ENCODE measurements around the gene SEMG2. TPM values are rescaled to one million over a fixed set of nuclear protein-coding genes. Genes with fewer than 3 reads are reported as not detected.

The SEMG2 gene
- total RNA-seq, 4 donors from 2014 or later = not detected

Other genes starting within 250 kb of the SEMG2 start
- gene KCNS1, start 120.2 kb upstream of the SEMG2 start, total RNA-seq = 1 to 10 TPM in 2 of 4 donors, under 1 TPM in 2; 0.84 to 2.3 (median 1.3) TPM
- gene WFDC5, start 106.2 kb upstream of the SEMG2 start, total RNA-seq = 100 to 1,000 TPM; 340 to 533 (median 389) TPM
- gene WFDC12, start 96.9 kb upstream of the SEMG2 start, total RNA-seq = 10 to 100 TPM in 2 of 4 donors, 1 to 10 TPM in 2; 5.0 to 13.5 (median 9.4) TPM
- 10 to 100 TPM in 1 of 4 donors, 1 to 10 TPM in 2, under 1 TPM in 1; 0.76 to 62.6 (median 5.2) TPM for gene PI3, start 46.5 kb upstream of the SEMG2 start, total RNA-seq
- under 1 TPM in 1 of 4 donors, not detected in 3; 0.34 TPM for gene SEMG1, start 14.3 kb upstream of the SEMG2 start, total RNA-seq
- gene SLPI, start 33.2 kb downstream of the SEMG2 start, total RNA-seq = 100 to 1,000 TPM; 206 to 584 (median 292) TPM
- not detected for gene RBPJL, start 85.5 kb downstream of the SEMG2 start, total RNA-seq
- 1 to 10 TPM in 2 of 4 donors, under 1 TPM in 2; 0.61 to 4.5 (median 1.8) TPM for gene MATN4, start 86.9 kb downstream of the SEMG2 start, total RNA-seq
- 100 to 1,000 TPM; 226 to 317 (median 278) TPM for gene SDC4, start 127.1 kb downstream of the SEMG2 start, total RNA-seq
- 10 to 100 TPM; 27.3 to 46.6 (median 36.0) TPM for gene SYS1, start 141.8 kb downstream of the SEMG2 start, total RNA-seq
- not detected for gene TP53TG5, start 157.0 kb downstream of the SEMG2 start, total RNA-seq
- 100 to 1,000 TPM in 1 of 4 donors, 10 to 100 TPM in 3; 53.2 to 115 (median 72.5) TPM for gene DBNDD2, start 186.9 kb downstream of the SEMG2 start, total RNA-seq
- 10 to 100 TPM; 33.6 to 64.5 (median 45.6) TPM for gene PIGT, start 194.8 kb downstream of the SEMG2 start, total RNA-seq
- gene WFDC2, start 248.4 kb downstream of the SEMG2 start, total RNA-seq = 10 to 100 TPM; 11.3 to 24.7 (median 14.5) TPM

All from lower leg skin (tissue), 4 donors.